Liver (tissue), 9 donors: ENCODE measurements around the gene FBXO33. TPM values are rescaled to one million over a fixed set of nuclear protein-coding genes. Genes with fewer than 3 reads are reported as not detected.

ENCODE experiments used
- DNase-seq: peaks from one replicate; pipeline ENCODE4 v3.0.0-alpha.2; 2017; ENCODE audit warnings: low spot score
- H3K27ac ChIP-seq, 2 donors: one replicate each; pipeline ENCODE4 v1.7.0; 2013; ENCODE audit warnings: inconsistent platforms in 2 of 2, low read length in 2 of 2, control low read depth in 1 of 2, low read depth in 1 of 2, mild to moderate bottlenecking in 1 of 2
- H3K27me3 ChIP-seq, 4 donors: one replicate each; pipeline versions ENCODE4 v1.6.1 to v1.7.0; 2013; ENCODE audit warnings: low read length in 3 of 4, inconsistent platforms in 1 of 4, mild to moderate bottlenecking in 1 of 4, moderate library complexity in 1 of 4; ENCODE audit not compliant: control insufficient read depth in 4 of 4, insufficient read depth in 4 of 4
- H3K36me3 ChIP-seq, 4 donors: one replicate each; pipeline versions ENCODE4 v1.6.1 to v1.7.0; 2013; ENCODE audit warnings: low read length in 3 of 4, mild to moderate bottlenecking in 3 of 4, low read depth in 1 of 4, moderate library complexity in 1 of 4; ENCODE audit not compliant: control insufficient read depth in 4 of 4, insufficient read depth in 3 of 4
- H3K4me1 ChIP-seq, 4 donors: one replicate each; pipeline versions ENCODE4 v1.6.1 to v1.7.0; 2013; ENCODE audit warnings: low read length in 3 of 4, mild to moderate bottlenecking in 3 of 4, moderate library complexity in 1 of 4; ENCODE audit not compliant: control insufficient read depth in 4 of 4, insufficient read depth in 4 of 4
- H3K4me3 ChIP-seq, 3 donors: one replicate each; pipeline versions ENCODE4 v1.6.1 to v1.7.0; 2013; ENCODE audit warnings: low read length in 3 of 3, control low read depth in 1 of 3, low read depth in 1 of 3, mild to moderate bottlenecking in 1 of 3
- H3K9ac ChIP-seq, 2 donors: one replicate each; pipeline ENCODE4 v1.7.0; 2013; ENCODE audit warnings: low read length in 2 of 2, mild to moderate bottlenecking in 2 of 2, moderate library complexity in 2 of 2, control low read depth in 1 of 2, low read depth in 1 of 2
- H3K9me3 ChIP-seq, 4 donors: one replicate each; pipeline versions ENCODE4 v1.6.1 to v1.7.0; 2013; ENCODE audit warnings: low read length in 3 of 4; ENCODE audit not compliant: control insufficient read depth in 4 of 4
- ATF3 ChIP-seq: IDR thresholded peaks from 2 replicates; pipeline ENCODE4 v1.6.1; 2016; ENCODE audit warnings: antibody characterized with exemption
- EGR1 ChIP-seq, 2 donors: IDR thresholded peaks; 2 replicates each; pipeline ENCODE4 v1.6.1; 2016 to 2018; ENCODE audit warnings: antibody characterized with exemption in 2 of 2, low read depth in 2 of 2
- FOXA1 ChIP-seq: IDR thresholded peaks from 2 replicates; pipeline ENCODE4 v1.6.1; 2016; ENCODE audit warnings: antibody characterized with exemption
- FOXA2 ChIP-seq: IDR thresholded peaks from 2 replicates; pipeline ENCODE4 v1.6.1; 2016; ENCODE audit warnings: antibody characterized with exemption
- GABPA ChIP-seq, 2 donors: IDR thresholded peaks in 1 of 2; conservative IDR thresholded peaks in 1 of 2; 2 replicates each; pipeline ENCODE4 v1.6.1; 2016; ENCODE audit warnings: antibody characterized with exemption in 2 of 2, mild to moderate bottlenecking in 1 of 2, moderate library complexity in 1 of 2
- HNF4G ChIP-seq: IDR thresholded peaks from 2 replicates; pipeline ENCODE4 v1.6.1; 2016; ENCODE audit warnings: antibody characterized with exemption
- JUND ChIP-seq, 2 donors: IDR thresholded peaks; 2 replicates each; pipeline ENCODE4 v1.6.1; 2016; ENCODE audit warnings: antibody characterized with exemption in 2 of 2
- NR2F2 ChIP-seq: IDR thresholded peaks from 2 replicates; pipeline ENCODE4 v1.6.1; 2016; ENCODE audit warnings: antibody characterized with exemption
- RAD21 ChIP-seq, 2 donors: IDR thresholded peaks; 2 replicates each; pipeline ENCODE4 v1.6.1; 2016; ENCODE audit warnings: antibody characterized with exemption in 2 of 2, mild to moderate bottlenecking in 2 of 2
- RXRA ChIP-seq, 2 donors: IDR thresholded peaks; 2 replicates each; pipeline ENCODE4 v1.6.1; 2017 to 2018; ENCODE audit warnings: antibody characterized with exemption in 2 of 2, mild to moderate bottlenecking in 1 of 2
- SP1 ChIP-seq: IDR thresholded peaks from 2 replicates; pipeline ENCODE4 v1.6.1; 2018; ENCODE audit warnings: antibody characterized with exemption, mild to moderate bottlenecking
- YY1 ChIP-seq: IDR thresholded peaks from 2 replicates; pipeline ENCODE4 v1.6.1; 2016; ENCODE audit warnings: antibody characterized with exemption, mild to moderate bottlenecking
- ZBTB33 ChIP-seq: IDR thresholded peaks from 2 replicates; pipeline ENCODE4 v1.6.1; 2016; ENCODE audit warnings: antibody characterized with exemption
- WGBS: extraction: QIAGEN DNeasy Blood & Tissue Kit; methylation state at CpG from one replicate; pipeline ENCODE4 v1.1.7; 2013; 5-methylcytosine and 5-hydroxymethylcytosine counted together
- polyA plus RNA-seq, 2 donors: library from polyadenylated mRNA; stranded (reverse) in 1 of 2; unstranded in 1 of 2; fragments of 200-250 nt in 1 of 2; fragments of >200 nt in 1 of 2; fragmentation: Nextera tagmentation in 1 of 2; extraction: Ambion mirVana in 1 of 2; gene quantifications; one replicate each; pipeline versions ENCODE4 v1.2.1 to v1.2.3, GENCODE V29; 2013 to 2015
- total RNA-seq, 2 donors: library from RNA; depleted of rRNA; stranded (reverse); fragments of >200 nt; gene quantifications; one replicate each; pipeline ENCODE4 v1.2.3, GENCODE V29; 2014
- TF ChIP-seq, protein P1 (sequence below): IDR thresholded peaks from 2 replicates; pipeline ENCODE4 v1.6.1; 2016; ENCODE audit warnings: antibody characterized with exemption, mild to moderate bottlenecking
- TF ChIP-seq, protein P2 (sequence below): fragments of 150-350 bp; IDR thresholded peaks from 2 replicates; pipeline ENCODE4 v1.5.1; 2017; ENCODE audit warnings: improper control_type of control experiment, low read depth, low read length; ENCODE audit not compliant: missing input control
- TF ChIP-seq, protein P3 (sequence below): IDR thresholded peaks from 2 replicates; pipeline ENCODE4 v1.6.1; 2016; ENCODE audit warnings: antibody characterized with exemption
- donor health status: healthy.
- donor health status: healthy.
- donor health status: healthy.
- donor health status: healthy.
- donor health status: healthy.

The FBXO33 gene
- total and polyA plus RNA-seq, 4 donors = 3.3 to 11.4 (median 6.1) TPM

- DNase-seq = no peak
- no peak overlapping the region for H3K27ac ChIP-seq
- peaks cover 0 to 19% (median 11%) of the 10 kb centered on the region in 4 donors for H3K4me1 ChIP-seq
- no peak for TF ChIP-seq YY1
- TF ChIP-seq, protein P1, sequence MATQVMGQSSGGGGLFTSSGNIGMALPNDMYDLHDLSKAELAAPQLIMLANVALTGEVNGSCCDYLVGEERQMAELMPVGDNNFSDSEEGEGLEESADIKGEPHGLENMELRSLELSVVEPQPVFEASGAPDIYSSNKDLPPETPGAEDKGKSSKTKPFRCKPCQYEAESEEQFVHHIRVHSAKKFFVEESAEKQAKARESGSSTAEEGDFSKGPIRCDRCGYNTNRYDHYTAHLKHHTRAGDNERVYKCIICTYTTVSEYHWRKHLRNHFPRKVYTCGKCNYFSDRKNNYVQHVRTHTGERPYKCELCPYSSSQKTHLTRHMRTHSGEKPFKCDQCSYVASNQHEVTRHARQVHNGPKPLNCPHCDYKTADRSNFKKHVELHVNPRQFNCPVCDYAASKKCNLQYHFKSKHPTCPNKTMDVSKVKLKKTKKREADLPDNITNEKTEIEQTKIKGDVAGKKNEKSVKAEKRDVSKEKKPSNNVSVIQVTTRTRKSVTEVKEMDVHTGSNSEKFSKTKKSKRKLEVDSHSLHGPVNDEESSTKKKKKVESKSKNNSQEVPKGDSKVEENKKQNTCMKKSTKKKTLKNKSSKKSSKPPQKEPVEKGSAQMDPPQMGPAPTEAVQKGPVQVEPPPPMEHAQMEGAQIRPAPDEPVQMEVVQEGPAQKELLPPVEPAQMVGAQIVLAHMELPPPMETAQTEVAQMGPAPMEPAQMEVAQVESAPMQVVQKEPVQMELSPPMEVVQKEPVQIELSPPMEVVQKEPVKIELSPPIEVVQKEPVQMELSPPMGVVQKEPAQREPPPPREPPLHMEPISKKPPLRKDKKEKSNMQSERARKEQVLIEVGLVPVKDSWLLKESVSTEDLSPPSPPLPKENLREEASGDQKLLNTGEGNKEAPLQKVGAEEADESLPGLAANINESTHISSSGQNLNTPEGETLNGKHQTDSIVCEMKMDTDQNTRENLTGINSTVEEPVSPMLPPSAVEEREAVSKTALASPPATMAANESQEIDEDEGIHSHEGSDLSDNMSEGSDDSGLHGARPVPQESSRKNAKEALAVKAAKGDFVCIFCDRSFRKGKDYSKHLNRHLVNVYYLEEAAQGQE = no peak
- no peak for TF ChIP-seq SP1
- TF ChIP-seq NR2F2 = no peak
- no peak for TF ChIP-seq FOXA1
- no peak for TF ChIP-seq ATF3
- TF ChIP-seq GABPA (IDR thresholded peaks at IDR 0.05 in 1 of 2, conservative IDR thresholded peaks at IDR 0.05 in 1 of 2) = no peak
- TF ChIP-seq, protein P2, sequence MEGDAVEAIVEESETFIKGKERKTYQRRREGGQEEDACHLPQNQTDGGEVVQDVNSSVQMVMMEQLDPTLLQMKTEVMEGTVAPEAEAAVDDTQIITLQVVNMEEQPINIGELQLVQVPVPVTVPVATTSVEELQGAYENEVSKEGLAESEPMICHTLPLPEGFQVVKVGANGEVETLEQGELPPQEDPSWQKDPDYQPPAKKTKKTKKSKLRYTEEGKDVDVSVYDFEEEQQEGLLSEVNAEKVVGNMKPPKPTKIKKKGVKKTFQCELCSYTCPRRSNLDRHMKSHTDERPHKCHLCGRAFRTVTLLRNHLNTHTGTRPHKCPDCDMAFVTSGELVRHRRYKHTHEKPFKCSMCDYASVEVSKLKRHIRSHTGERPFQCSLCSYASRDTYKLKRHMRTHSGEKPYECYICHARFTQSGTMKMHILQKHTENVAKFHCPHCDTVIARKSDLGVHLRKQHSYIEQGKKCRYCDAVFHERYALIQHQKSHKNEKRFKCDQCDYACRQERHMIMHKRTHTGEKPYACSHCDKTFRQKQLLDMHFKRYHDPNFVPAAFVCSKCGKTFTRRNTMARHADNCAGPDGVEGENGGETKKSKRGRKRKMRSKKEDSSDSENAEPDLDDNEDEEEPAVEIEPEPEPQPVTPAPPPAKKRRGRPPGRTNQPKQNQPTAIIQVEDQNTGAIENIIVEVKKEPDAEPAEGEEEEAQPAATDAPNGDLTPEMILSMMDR = no peak
- TF ChIP-seq, protein P3, sequence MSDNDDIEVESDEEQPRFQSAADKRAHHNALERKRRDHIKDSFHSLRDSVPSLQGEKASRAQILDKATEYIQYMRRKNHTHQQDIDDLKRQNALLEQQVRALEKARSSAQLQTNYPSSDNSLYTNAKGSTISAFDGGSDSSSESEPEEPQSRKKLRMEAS = no peak
- TF ChIP-seq RAD21 (IDR thresholded peaks at IDR 0.05) = no peak
- TF ChIP-seq FOXA2 = no peak
- no peak for TF ChIP-seq RXRA (IDR thresholded peaks at IDR 0.05)
- no peak for TF ChIP-seq ZBTB33
- no peak for TF ChIP-seq EGR1 (IDR thresholded peaks at IDR 0.05; ENCODE audit: low read depth in 2 of 2)
- TF ChIP-seq HNF4G = no peak
- H3K27me3 ChIP-seq = no peaks in the 10 kb centered on the region
- H3K9me3 ChIP-seq = no peaks in the 10 kb centered on the region
- no peaks in the 10 kb centered on the region for H3K36me3 ChIP-seq
- H3K9ac ChIP-seq = no peak overlapping the region
- H3K4me3 ChIP-seq = no peak overlapping the region
These were observed 10.0 kb downstream of the FBXO33 start for GRCh38 chr14:39422243-39422642.

GRCh38 chr14:39419272-39419671 lies 13.0 kb downstream of the FBXO33 start:
- Histone ChIP-seq H3K27ac (no peak overlapping the region), H3K9me3 (peaks cover 0 to 5% (median 3%) of the 10 kb centered on the region in 4 donors), H3K4me3 (no peak overlapping the region), H3K9ac (no peak overlapping the region), H3K36me3 (no peaks in the 10 kb centered on the region), H3K4me1 (peaks cover 0 to 13% (median 4%) of the 10 kb centered on the region in 4 donors), H3K27me3 (no peaks in the 10 kb centered on the region)
- no peak for TF ChIP-seq RXRA (IDR thresholded peaks at IDR 0.05)
- no peak for TF ChIP-seq JUND (IDR thresholded peaks at IDR 0.05)
- TF ChIP-seq FOXA2 = no peak
- WGBS = 96% methylated on average over 1 of the region's 1 CpG
- DNase-seq = no peak
